ENCODE results near the gene CPNE5. TPM values are rescaled to one million over a fixed set of nuclear protein-coding genes. Genes with fewer than 3 reads are reported as not detected.
"Not testable (repeated sequence)": the region's sequence is repeated elsewhere in the genome, so short reads cannot be mapped to it uniquely, and the experiment has no call there.

Gene CPNE5
- total RNA-seq, 1 donor from 2014 or later = 6.6 TPM

- TF ChIP-seq POLR2A (IDR thresholded peaks at IDR 0.05) (no peak), CTCF (IDR thresholded peaks at IDR 0.05) (no peak), POLR2AphosphoS5 (IDR thresholded peaks at IDR 0.05; ENCODE audit: insufficient read depth in 1 of 2, low read depth in 1 of 2) (no peak)
- no peaks in the 10 kb centered on the region for H3K9me3 ChIP-seq
- no peak overlapping the region for H3K27ac ChIP-seq
- no peak for DNase-seq (ENCODE audit: extremely low spot score in 2 of 2)
- no peak overlapping the region for H3K4me3 ChIP-seq
- no peaks in the 10 kb centered on the region for H3K27me3 ChIP-seq
- H3K36me3 ChIP-seq = no peaks in the 10 kb centered on the region
- H3K4me1 ChIP-seq = no peaks in the 10 kb centered on the region
- intact Hi-C loops (cut with DNase I) = no loop called here
These were observed 110.7 kb downstream of the CPNE5 start for GRCh38 chr6:36728289-36729160.

GRCh38 chr6:36727505-36728021 lies 111.7 kb downstream of the CPNE5 start:
- no peaks in the 10 kb centered on the region for H3K9me3 ChIP-seq
- H3K27me3 ChIP-seq = no peaks in the 10 kb centered on the region
- no peaks in the 10 kb centered on the region for H3K4me1 ChIP-seq
- intact Hi-C loops (cut with DNase I) = no loop called here
- no peak overlapping the region for H3K27ac ChIP-seq
- H3K4me3 ChIP-seq = no peak overlapping the region
- no peak for TF ChIP-seq POLR2AphosphoS5 (IDR thresholded peaks at IDR 0.05; ENCODE audit: insufficient read depth in 1 of 2, low read depth in 1 of 2)
- no peak for TF ChIP-seq CTCF (IDR thresholded peaks at IDR 0.05)
- no peak for TF ChIP-seq POLR2A (IDR thresholded peaks at IDR 0.05)
- DNase-seq (ENCODE audit: extremely low spot score in 2 of 2) = no peak
- H3K36me3 ChIP-seq = no peaks in the 10 kb centered on the region

GRCh38 chr6:36725581-36725980 lies 113.7 kb downstream of the CPNE5 start:
- Histone ChIP-seq H3K4me3 (no peak overlapping the region), H3K27ac (no peak overlapping the region), H3K4me1 (no peaks in the 10 kb centered on the region), H3K36me3 (no peaks in the 10 kb centered on the region), H3K9me3 (no peaks in the 10 kb centered on the region), H3K27me3 (no peaks in the 10 kb centered on the region)
- no peak for DNase-seq (ENCODE audit: extremely low spot score in 2 of 2)
- intact Hi-C loops (cut with DNase I) = no loop called here
- TF ChIP-seq CTCF (IDR thresholded peaks at IDR 0.05) = no peak
- no peak for TF ChIP-seq POLR2AphosphoS5 (IDR thresholded peaks at IDR 0.05; ENCODE audit: insufficient read depth in 1 of 2, low read depth in 1 of 2)
- TF ChIP-seq POLR2A (IDR thresholded peaks at IDR 0.05) = no peak

- no peak overlapping the region for H3K4me3 ChIP-seq
- intact Hi-C loops (cut with DNase I) = no loop called here
- TF ChIP-seq POLR2A (IDR thresholded peaks at IDR 0.05) (no peak), CTCF (IDR thresholded peaks at IDR 0.05) (peak in 2 of 3 experiments; percentile 35 to 44)
These were observed 114.5 kb downstream of the CPNE5 start for GRCh38 chr6:36724514-36725390.

GRCh38 chr6:36723992-36724391 lies 115.3 kb downstream of the CPNE5 start:
- H3K36me3 ChIP-seq; DNase-seq (ENCODE audit: extremely low spot score in 2 of 2); H3K27me3 ChIP-seq; H3K9me3 ChIP-seq; H3K27ac ChIP-seq; H3K4me1 ChIP-seq; intact Hi-C loops (cut with DNase I); H3K4me3 ChIP-seq: not testable (repeated sequence)

More at GRCh38 chr6:36724514-36725390, 114.5 kb downstream of the CPNE5 start:
- no peaks in the 10 kb centered on the region for H3K36me3 ChIP-seq
- H3K9me3 ChIP-seq = no peaks in the 10 kb centered on the region
- H3K27me3 ChIP-seq = no peaks in the 10 kb centered on the region
- H3K27ac ChIP-seq = no peak overlapping the region
- no peak for DNase-seq (ENCODE audit: extremely low spot score in 2 of 2)
- H3K4me1 ChIP-seq = no peaks in the 10 kb centered on the region

Measured in vagina (tissue), 2 donors.